Aorta (tissue), 5 donors: ENCODE data around the gene APOA4. TPM values are rescaled to one million over a fixed set of nuclear protein-coding genes. Genes with fewer than 3 reads are reported as not detected.

Experiments used
- ATAC-seq: fragments of 200-7000 bp; cut with Tn5 transposase; one replicate; pipeline ENCODE4 v1.9.1; 2022; ENCODE audit warnings: moderate library complexity; ENCODE audit not compliant: low FRiP score
- DNase-seq, 2 donors: peaks; one replicate each; pipeline ENCODE4 v3.0.0-alpha.2; 2020
- H3K27ac ChIP-seq, 2 donors: one replicate each; pipeline ENCODE4 v1.5.1; 2013; ENCODE audit warnings: low read length in 2 of 2, mild to moderate bottlenecking in 2 of 2, moderate library complexity in 2 of 2, control low read depth in 1 of 2, inconsistent platforms in 1 of 2, low read depth in 1 of 2
- H3K27me3 ChIP-seq, 2 donors: one replicate each; pipeline ENCODE4 v1.6.1; 2013; ENCODE audit warnings: control low read depth in 1 of 2, low read length in 1 of 2, mild to moderate bottlenecking in 1 of 2, moderate library complexity in 1 of 2; ENCODE audit not compliant: insufficient read depth in 2 of 2, control insufficient read depth in 1 of 2
- H3K36me3 ChIP-seq, 2 donors: one replicate each; pipeline ENCODE4 v1.6.1; 2013; ENCODE audit warnings: control low read depth in 1 of 2, low read length in 1 of 2, mild to moderate bottlenecking in 1 of 2; ENCODE audit not compliant: insufficient read depth in 2 of 2, control insufficient read depth in 1 of 2
- H3K4me1 ChIP-seq, 2 donors: one replicate each; pipeline ENCODE4 v1.6.1; 2013; ENCODE audit warnings: low read length in 2 of 2, control low read depth in 1 of 2, mild to moderate bottlenecking in 1 of 2, moderate library complexity in 1 of 2; ENCODE audit not compliant: insufficient read depth in 2 of 2, control insufficient read depth in 1 of 2
- H3K4me3 ChIP-seq, 2 donors: one replicate each; pipeline ENCODE4 v1.5.1; 2013; ENCODE audit warnings: low read length in 2 of 2, control low read depth in 1 of 2, mild to moderate bottlenecking in 1 of 2
- H3K9me3 ChIP-seq: one replicate; pipeline ENCODE4 v1.6.1; 2013; ENCODE audit warnings: mild to moderate bottlenecking, low read length; ENCODE audit not compliant: control insufficient read depth
- WGBS, 2 donors: extraction: QIAGEN DNeasy Blood & Tissue Kit; methylation state at CpG; one replicate each; pipeline ENCODE4 v1.1.7; 2013; 5-methylcytosine and 5-hydroxymethylcytosine counted together
- intact Hi-C, 2 donors: fragments of 100-400 bp; cut with DNase I; formaldehyde crosslinking; loops; one replicate each; pipeline versions ENCODE4 v1.14.2 to v1.15.0; 2022
- polyA plus RNA-seq, 2 donors: library from polyadenylated mRNA; stranded (reverse); fragments of 200-250 nt; gene quantifications; one replicate each; pipeline ENCODE4 v1.2.3, GENCODE V29; 2013
- total RNA-seq, 2 donors: library from RNA; stranded (reverse); fragmentation: NEBNext Ultra II Directional; extraction: Animal tissue kit (Norgen Biotek cat#: 25700); gene quantifications; one replicate each; pipeline ENCODE4 v1.2.1, GENCODE V29; 2021
- donor health status: healthy with polysubstance abuse.
- donor health status: Bipolar disorder and iron deficiency.
- donor health status: DM: no; HTN: no; CAD: no.
- donor health status: DM: no; HTN: no; CAD: no.
- donor health status: DM: yes; HTN: yes; CAD: no.

Gene APOA4
- total and polyA plus RNA-seq, 4 donors: 0.64 to 457 TPM; not detected in 2

DNA sequence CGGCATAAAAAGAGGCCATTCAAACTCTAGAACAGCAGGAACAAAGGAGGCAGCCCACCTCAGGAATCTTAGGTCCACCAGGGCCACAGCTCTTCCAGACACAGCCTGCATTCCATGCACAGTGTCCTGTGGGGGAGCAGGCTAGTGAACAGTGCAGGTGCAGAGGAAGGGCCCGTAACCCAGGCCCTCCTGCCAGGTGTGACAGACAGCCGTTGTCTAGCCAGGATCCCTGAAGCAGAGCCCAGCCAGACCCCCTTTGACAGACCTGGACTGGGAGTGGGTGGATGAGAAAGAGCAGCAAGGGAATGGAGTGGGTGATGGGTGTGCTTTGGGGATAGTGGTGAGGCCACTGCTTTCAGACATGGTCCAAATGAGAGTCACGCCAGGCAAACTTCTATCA lies 34.1 kb downstream of the APOA4 start:
- Histone ChIP-seq H3K4me1 (peaks cover 0 to 4% of the 10 kb centered on the region in 2 donors), H3K27ac (no peak overlapping the region), H3K36me3 (peaks cover 0 to 5% of the 10 kb centered on the region in 2 donors), H3K4me3 (no peak overlapping the region), H3K27me3 (no peaks in the 10 kb centered on the region), H3K9me3 (no peaks in the 10 kb centered on the region)
- 89 to 93% methylated on average over 4 of the region's 4 CpGs for WGBS, 2 donors
- intact Hi-C loops: loop anchor here (5.0 kb wide), 2 partner anchors 48 to 443 kb away; partner anchors contain the start of genes APOA1 (in 1 of the 2), PCSK7 (in 1 of the 2) and RNF214 (in 1 of the 2)
- ATAC-seq (no peak), DNase-seq (no peak)

DNA sequence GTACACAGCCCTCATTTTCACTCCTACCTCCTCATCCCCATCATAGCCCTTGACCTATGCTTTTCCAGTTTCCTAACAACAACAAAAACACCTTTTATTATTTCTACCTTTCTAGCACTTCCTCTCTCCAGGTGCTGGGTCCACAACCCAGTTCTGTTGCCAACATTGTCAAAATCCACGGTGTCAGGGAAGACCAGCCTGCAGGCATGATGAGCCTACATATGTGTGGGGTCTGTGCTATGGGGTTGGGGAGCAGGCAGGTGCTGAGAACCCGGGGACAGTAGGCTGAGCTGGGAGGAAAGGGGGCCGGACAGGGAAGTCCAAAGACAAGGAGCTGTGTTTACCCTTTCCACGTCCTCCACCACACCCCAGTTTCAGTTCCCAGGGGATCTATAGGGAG lies 34.6 kb downstream of the APOA4 start:
- WGBS, 2 donors: 65 to 68% methylated on average over 4 of the region's 4 CpGs
- H3K9me3 ChIP-seq: no peaks in the 10 kb centered on the region
- ATAC-seq (no peak), DNase-seq (no peak)
- no peaks in the 10 kb centered on the region for H3K27me3 ChIP-seq
- peaks cover 0 to 5% of the 10 kb centered on the region in 2 donors for H3K36me3 ChIP-seq
- intact Hi-C loops: loop anchor here (5.0 kb wide), 2 partner anchors 49 to 444 kb away; partner anchors contain the start of genes APOA1 (in 1 of the 2), PCSK7 (in 1 of the 2) and RNF214 (in 1 of the 2)
- H3K4me1 ChIP-seq: peaks cover 0 to 4% of the 10 kb centered on the region in 2 donors
- H3K4me3 ChIP-seq: peak overlapping the region in 1 of 2 donors; percentile 73
- H3K27ac ChIP-seq: peak overlapping the region in 1 of 2 donors; percentile 66

DNA sequence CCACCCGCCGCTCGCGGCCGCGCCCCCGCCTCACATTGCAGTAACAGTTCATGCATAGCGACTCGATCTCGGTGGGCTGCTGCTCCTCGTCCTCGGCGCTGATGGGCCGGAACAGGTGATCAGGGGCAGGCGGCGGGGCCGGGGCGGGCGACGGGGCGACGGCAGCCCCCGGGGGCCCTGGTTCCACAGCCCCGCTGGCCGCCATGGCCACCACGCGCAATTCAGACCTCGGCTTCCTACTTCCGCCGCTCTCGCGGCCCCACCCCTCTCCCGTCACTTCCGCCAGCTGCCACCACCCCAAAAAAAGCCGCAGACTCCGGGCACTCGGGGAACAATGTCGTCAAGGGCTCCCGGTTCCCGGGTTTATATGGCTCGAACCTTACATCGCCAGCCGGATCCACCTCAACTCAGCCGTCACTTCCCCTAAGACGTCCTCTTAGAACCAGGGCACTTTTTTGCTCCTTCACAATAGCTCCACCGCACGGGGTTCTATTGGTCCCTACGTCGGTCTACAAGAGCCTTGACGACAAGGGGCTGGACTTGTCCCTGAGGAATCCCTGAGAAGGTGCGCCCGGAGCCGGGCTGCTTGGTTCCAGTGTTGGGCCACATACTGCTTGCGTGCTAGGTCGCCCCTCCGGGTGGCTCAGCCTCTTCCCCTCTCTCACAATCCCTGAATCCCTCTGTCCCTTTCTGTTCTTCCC lies 35.2 kb downstream of the APOA4 start, which contains the start of gene ZPR1:
Gene ZPR1, minus strand, starts transcription at position 238 of the 701 bp plus-strand sequence. Its CDS starts 33 bp downstream, at position 205.
- intact Hi-C loops: loop anchor here (5.0 kb wide), 2 partner anchors 49 to 444 kb away; partner anchors contain the start of genes APOA1 (in 1 of the 2), PCSK7 (in 1 of the 2) and RNF214 (in 1 of the 2)
- DNase-seq: peak; percentile 91 to 95
- peaks cover 0 to 5% of the 10 kb centered on the region in 2 donors for H3K36me3 ChIP-seq
- peak within 1 kb of the TSS; percentile 73 to 80 for H3K4me3 ChIP-seq
- peak within 1 kb of the TSS in 1 of 2 donors; percentile 66 for H3K27ac ChIP-seq
- peak; percentile 92 for ATAC-seq
- H3K9me3 ChIP-seq: no peaks in the 10 kb centered on the region
- WGBS, 2 donors: 0 to 1% methylated on average over 46 to 56 of the region's 56 CpGs
- peaks cover 0 to 4% of the 10 kb centered on the region in 2 donors for H3K4me1 ChIP-seq
- H3K27me3 ChIP-seq: no peaks in the 10 kb centered on the region

DNA sequence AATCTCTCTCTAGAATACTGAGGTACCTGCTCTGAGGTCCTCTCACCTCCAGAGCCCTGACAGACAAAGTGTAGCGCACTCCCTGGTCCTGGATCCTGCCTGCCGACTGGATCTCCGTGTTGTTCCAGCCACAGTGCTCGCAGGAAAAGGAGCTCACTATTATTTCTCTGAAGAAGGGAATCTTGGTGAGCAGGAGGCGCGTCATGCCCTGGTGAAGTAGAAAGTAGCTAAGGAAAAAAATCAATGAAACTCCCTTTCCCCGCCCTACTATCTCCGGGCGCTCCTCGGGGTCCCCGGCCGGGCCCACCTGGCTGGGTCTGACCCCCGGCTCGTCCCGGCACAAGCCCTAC lies 35.7 kb downstream of the APOA4 start:
- ATAC-seq (no peak), DNase-seq (no peak)
- Histone ChIP-seq H3K27me3 (no peaks in the 10 kb centered on the region), H3K4me3 (peak overlapping the region; percentile 73 to 80), H3K9me3 (no peaks in the 10 kb centered on the region), H3K4me1 (peaks cover 0 to 4% of the 10 kb centered on the region in 2 donors), H3K27ac (no peak overlapping the region), H3K36me3 (peaks cover 0 to 5% of the 10 kb centered on the region in 2 donors)
- intact Hi-C loops: loop anchor here (5.0 kb wide), 2 partner anchors 50 to 445 kb away; partner anchors contain the start of genes APOA1 (in 1 of the 2), PCSK7 (in 1 of the 2) and RNF214 (in 1 of the 2)
- WGBS, 2 donors: 1% methylated on average over 15 of the region's 15 CpGs

DNA sequence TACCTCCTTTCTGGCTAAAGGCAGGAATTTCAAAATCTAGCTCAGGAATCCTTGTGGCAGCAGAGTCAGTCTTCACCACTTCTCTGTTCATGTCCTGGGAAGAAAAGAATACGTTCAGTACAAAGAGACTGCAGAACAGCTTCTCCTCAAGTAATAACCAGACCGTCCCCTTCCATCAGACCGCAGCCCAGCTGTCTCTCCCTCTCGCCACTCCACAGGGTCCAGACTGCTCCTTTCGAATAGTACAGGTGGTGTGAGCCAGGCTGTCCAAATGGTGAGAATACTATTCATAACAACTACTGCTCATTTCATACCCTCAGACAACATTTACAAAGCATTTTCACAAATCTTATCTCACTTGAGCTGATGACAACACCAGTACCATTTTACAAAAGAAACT lies 36.1 kb downstream of the APOA4 start:
- Histone ChIP-seq H3K9me3 (no peaks in the 10 kb centered on the region), H3K27me3 (no peaks in the 10 kb centered on the region), H3K4me1 (peaks cover 0 to 4% of the 10 kb centered on the region in 2 donors), H3K36me3 (peaks cover 0 to 8% of the 10 kb centered on the region in 2 donors), H3K27ac (no peak overlapping the region), H3K4me3 (peak overlapping the region in 1 of 2 donors; percentile 73)
- WGBS, 2 donors: 63 to 66% methylated on average over 5 of the region's 5 CpGs
- no peak for DNase-seq
- no peak for ATAC-seq
- intact Hi-C loops: loop anchor here (5.0 kb wide), 2 partner anchors 50 to 445 kb away; partner anchors contain the start of genes APOA1 (in 1 of the 2), PCSK7 (in 1 of the 2) and RNF214 (in 1 of the 2)

DNA sequence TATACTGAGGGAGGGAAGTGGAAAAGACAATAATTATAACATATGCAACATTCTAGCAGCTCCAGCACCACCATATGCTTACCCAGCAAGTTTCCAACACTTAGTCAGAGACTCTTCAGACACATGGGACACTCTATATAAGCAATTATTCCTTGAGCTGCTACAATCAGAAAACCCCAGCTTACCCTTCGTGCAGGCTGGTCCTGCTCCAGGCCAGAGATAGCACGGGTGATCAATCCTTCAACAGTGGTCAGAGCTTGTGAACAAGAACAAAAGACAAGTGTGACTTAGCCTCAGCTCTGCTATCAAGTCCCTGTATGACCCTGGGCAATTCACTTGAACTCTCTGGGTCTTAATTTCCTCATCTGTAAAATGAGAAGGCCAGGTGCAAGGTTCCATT lies 36.8 kb downstream of the APOA4 start:
- H3K27me3 ChIP-seq: no peaks in the 10 kb centered on the region
- intact Hi-C loops: loop anchor here (5.0 kb wide), 2 partner anchors 51 to 446 kb away; partner anchors contain the start of genes APOA1 (in 1 of the 2), PCSK7 (in 1 of the 2) and RNF214 (in 1 of the 2)
- H3K4me3 ChIP-seq: no peak overlapping the region
- WGBS, 2 donors: 85% methylated on average over 2 of the region's 2 CpGs
- peaks cover 0 to 4% of the 10 kb centered on the region in 2 donors for H3K4me1 ChIP-seq
- no peaks in the 10 kb centered on the region for H3K9me3 ChIP-seq
- no peak overlapping the region for H3K27ac ChIP-seq
- ATAC-seq (no peak), DNase-seq (no peak)
- peaks cover 0 to 8% of the 10 kb centered on the region in 2 donors for H3K36me3 ChIP-seq

DNA sequence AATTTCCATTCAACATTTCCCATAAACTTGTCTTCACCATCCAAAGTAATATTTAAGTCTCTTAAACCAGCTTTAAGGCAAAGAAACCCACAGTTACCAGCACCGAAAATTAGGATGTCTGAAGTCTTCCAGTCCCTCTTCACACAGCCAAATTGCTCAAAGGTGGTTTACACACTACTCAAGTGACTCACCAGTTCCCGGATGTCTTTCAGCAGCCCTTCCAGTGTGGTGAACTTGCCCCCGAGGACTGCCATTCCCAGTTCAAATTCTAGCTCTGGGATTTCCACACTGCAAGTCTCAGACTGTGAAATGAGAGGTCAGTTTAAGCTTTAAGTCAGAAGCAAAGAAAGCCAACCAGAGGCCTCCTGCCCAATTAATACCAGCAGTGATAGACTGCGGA lies 40.4 kb downstream of the APOA4 start:
- no peak overlapping the region for H3K27ac ChIP-seq
- DNase-seq: no peak
- no peaks in the 10 kb centered on the region for H3K27me3 ChIP-seq
- peaks cover 8 to 12% of the 10 kb centered on the region in 2 donors for H3K36me3 ChIP-seq
- 88 to 91% methylated on average over 4 of the region's 4 CpGs for WGBS, 2 donors
- ATAC-seq: no peak
- intact Hi-C loops: no loop called here
- H3K9me3 ChIP-seq: no peaks in the 10 kb centered on the region
- H3K4me3 ChIP-seq: no peak overlapping the region
- H3K4me1 ChIP-seq: peaks cover 0 to 4% of the 10 kb centered on the region in 2 donors

DNA sequence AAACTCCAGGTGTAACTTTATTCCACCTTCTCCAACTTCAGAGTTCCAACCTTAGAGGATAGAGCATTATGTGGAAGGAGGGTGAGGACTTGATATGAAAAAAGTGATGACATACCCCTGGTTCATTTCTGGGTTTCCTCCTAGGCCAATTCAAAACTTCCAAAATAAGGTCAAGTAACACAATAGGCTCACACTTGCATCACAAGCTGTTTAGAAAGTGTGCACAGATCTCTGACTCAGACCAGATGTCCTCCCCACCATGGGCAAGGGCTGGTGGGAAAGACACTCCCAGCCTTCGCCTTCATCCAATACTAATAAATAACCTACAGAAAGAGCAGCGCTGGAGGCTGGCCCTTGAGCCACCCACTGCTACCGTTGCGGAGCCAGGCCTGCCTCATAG lies 44.5 kb downstream of the APOA4 start:
- Histone ChIP-seq H3K4me1 (no peaks in the 10 kb centered on the region), H3K27ac (no peak overlapping the region), H3K4me3 (no peak overlapping the region), H3K9me3 (no peaks in the 10 kb centered on the region), H3K27me3 (no peaks in the 10 kb centered on the region), H3K36me3 (peaks cover 7 to 12% of the 10 kb centered on the region in 2 donors)
- ATAC-seq: no peak
- 95 to 97% methylated on average over 4 of the region's 4 CpGs for WGBS, 2 donors
- DNase-seq: no peak
- intact Hi-C loops: no loop called here
